GM13976 (cell line): ENCODE measurements around the gene ZNF534.

Source experiments
- DNase-seq: peaks from one replicate; pipeline ENCODE4 v3.0.0; 2012; ENCODE audit warnings: low spot score
- CTCF ChIP-seq: IDR thresholded peaks from 2 replicates; pipeline ENCODE4 v1.5.1; 2012; ENCODE audit warnings: borderline replicate concordance, mild to moderate bottlenecking; ENCODE audit not compliant: insufficient read depth; ENCODE audit errors: extremely low read depth, missing control alignments, control extremely low read depth
- in situ Hi-C: fragments of 300-500 bp; cut with MboI; formaldehyde crosslinking; loops from one replicate; pipeline ENCODE4 v1.12.0; 2022; ENCODE audit warnings: low sequenced_read_pairs, mixed read lengths, inconsistent platforms; ENCODE audit not compliant: unreplicated experiment

ZNF534 gene

DNA sequence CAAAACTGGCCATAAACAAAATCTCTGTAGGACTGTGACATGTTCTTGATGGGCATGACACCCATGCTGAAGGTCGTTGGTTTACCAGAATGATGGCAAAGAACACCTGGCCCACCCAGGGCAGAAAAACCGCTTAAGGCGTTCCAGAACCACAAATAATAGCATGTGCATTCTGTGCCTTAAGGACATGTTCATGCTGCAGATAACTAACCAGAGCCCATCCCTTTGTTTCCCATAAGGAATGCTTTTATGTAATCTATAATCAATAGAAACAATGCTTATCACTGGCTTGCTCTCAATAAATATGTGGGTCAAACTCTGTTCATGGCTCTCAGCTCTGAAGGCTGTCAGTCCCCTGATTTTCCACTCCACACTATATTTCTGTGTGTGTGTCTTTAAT is 13.2 kb downstream of the ZNF534 start:
- DNase-seq = no peak
- TF ChIP-seq CTCF = no peak
- in situ Hi-C loops = no loop called here

- in situ Hi-C loops = no loop called here
- DNase-seq = no peak
- no peak for TF ChIP-seq CTCF
These were observed 15.6 kb downstream of the ZNF534 start for GRCh38 chr19:52444506-52444905.

DNA sequence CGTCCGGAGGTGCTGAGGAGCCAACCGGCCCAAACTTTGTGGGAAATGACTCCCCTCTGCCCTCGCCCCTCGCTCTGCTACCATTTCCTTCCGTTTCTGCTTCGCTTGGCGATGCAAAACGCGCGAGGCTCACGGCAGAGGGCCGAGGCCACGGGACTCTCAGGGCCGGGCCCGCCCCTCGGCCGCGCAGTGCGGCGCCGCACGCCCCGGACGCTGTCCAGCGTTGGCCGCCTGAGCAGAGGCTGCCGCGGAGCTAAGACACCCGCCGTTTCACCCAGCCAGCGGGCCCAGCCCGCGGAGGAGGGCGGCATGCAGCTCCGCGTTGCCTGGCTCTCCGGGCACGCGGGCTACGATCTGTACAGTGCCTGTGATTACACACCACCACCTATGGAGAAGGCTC is 22.3 kb downstream of the ZNF534 start:
- no peak for DNase-seq
- in situ Hi-C loops = no loop called here
- no peak for TF ChIP-seq CTCF

- DNase-seq = peak; percentile 65
- in situ Hi-C loops = no loop called here
- TF ChIP-seq CTCF = no peak
These were observed 24.6 kb downstream of the ZNF534 start, which contains the start of gene ZNF578 for GRCh38 chr19:52453324-52454094. Gene ZNF578 (plus strand): TSS chr19:52453553. CDS start chr19:52501846, 48,293 bp downstream.

GRCh38 chr19:52464798-52465470 is 36.0 kb downstream of the ZNF534 start:
- in situ Hi-C loops = no loop called here
- no peak for TF ChIP-seq CTCF
- DNase-seq = no peak

- no peak for TF ChIP-seq CTCF
- in situ Hi-C loops = no loop called here
- DNase-seq = no peak
These were observed 44.9 kb downstream of the ZNF534 start for GRCh38 chr19:52473655-52474350.
